GM23338 (cell line): ENCODE data around the gene C16orf95.

ENCODE experiments used
- CTCF ChIP-seq, 2 experiments: fragments of 200-600 bp in 1 of 2; sonication (generic) in 1 of 2; conservative IDR thresholded peaks; 2 replicates each; pipeline versions ENCODE4 v1.5.1 to v1.6.1; 2016 to 2017; ENCODE audit warnings: antibody characterized with exemption in 2 of 2, low read depth in 2 of 2, mild to moderate bottlenecking in 2 of 2, moderate library complexity in 1 of 2
- EZH2 ChIP-seq: fragments of 200-600 bp; sonication (generic); IDR thresholded peaks from one replicate; pipeline ENCODE4 v1.8.0; 2017; ENCODE audit warnings: antibody characterized with exemption, mild to moderate bottlenecking, low read depth; ENCODE audit not compliant: unreplicated experiment
- EZH2phosphoT487 ChIP-seq: fragments of 200-600 bp; sonication (generic); IDR thresholded peaks from one replicate; pipeline ENCODE4 v1.8.1; 2018; ENCODE audit warnings: antibody characterized with exemption; ENCODE audit not compliant: unreplicated experiment
- JUNB ChIP-seq: IDR thresholded peaks from one replicate; pipeline ENCODE4 v1.6.1; 2016; ENCODE audit warnings: antibody characterized with exemption; ENCODE audit not compliant: unreplicated experiment
- NANOG ChIP-seq: IDR thresholded peaks from 2 replicates; pipeline ENCODE4 v1.6.1; 2016; ENCODE audit warnings: antibody characterized with exemption, borderline replicate concordance
- POLR2AphosphoS5 ChIP-seq: IDR thresholded peaks from 2 replicates; pipeline ENCODE4 v1.6.1; 2016; ENCODE audit warnings: antibody characterized with exemption, low read depth
- REST ChIP-seq: IDR thresholded peaks from one replicate; pipeline ENCODE4 v1.6.1; 2018; ENCODE audit warnings: antibody characterized with exemption; ENCODE audit not compliant: unreplicated experiment

- TF ChIP-seq CTCF (conservative IDR thresholded peaks at IDR 0.05; ENCODE audit: low read depth in 2 of 2) (no peak), EZH2phosphoT487 (no peak), NANOG (no peak), EZH2 (no peak), JUNB (no peak), POLR2AphosphoS5 (no peak), REST (no peak)
Observed at GRCh38 chr16:87337262-87337771, 20.1 kb upstream of the C16orf95 start.
